Breast epithelium (tissue), 3 donors: ENCODE measurements around the gene RNF187.

ENCODE experiments used
- POLR2AphosphoS5 ChIP-seq, 3 donors: sonication (generic); formaldehyde crosslinking; IDR thresholded peaks; one replicate each; pipeline ENCODE4 v1.6.1; 2017; ENCODE audit warnings: antibody characterized with exemption in 3 of 3
- TF ChIP-seq, protein P1 (sequence below), 3 donors: fragments of 450-650 bp; IDR thresholded peaks; one replicate each; pipeline ENCODE4 v1.5.1; 2016 to 2017; ENCODE audit warnings: antibody characterized with exemption in 3 of 3, mild to moderate bottlenecking in 3 of 3, moderate library complexity in 3 of 3

DNA sequence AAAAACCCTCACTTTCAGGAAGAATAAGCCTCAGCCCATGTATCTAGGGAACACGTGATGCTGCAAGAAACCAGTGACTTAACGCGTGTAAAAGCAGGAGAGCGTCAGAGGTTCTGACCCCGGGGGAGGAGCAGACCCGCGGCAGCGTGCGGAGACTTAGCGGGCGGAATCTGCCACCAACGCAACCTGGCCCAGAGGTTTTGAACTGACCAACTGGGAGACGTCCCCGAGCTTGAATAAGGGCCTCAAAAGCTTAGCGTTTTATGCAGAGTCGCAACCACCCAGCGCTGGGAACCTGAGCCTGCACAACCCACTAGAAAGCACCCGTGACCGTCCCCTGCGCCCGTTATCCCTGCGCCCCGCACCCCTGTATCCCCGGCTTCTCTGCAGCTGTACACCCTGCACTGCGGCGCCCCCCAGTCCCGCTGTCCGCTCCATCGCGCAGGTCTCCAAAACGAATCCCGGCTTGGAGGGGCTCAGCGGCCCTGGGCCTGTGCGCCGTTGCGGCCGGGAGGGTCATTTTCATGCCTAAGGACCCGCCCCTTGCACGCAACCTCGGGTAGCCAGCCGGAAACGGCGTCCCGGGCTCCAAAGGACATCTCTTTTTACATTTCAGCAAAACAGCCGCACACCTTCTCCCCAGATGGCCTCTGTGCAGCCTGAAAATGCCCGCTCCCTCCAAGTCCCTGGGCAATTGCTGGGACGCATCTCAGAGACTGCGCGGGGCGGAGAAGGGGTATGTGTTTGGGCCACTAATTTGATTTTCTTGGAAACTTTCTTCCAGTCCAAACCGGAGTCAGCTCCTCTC, 41.1 kb upstream of the RNF187 start:
- TF ChIP-seq, protein P1, sequence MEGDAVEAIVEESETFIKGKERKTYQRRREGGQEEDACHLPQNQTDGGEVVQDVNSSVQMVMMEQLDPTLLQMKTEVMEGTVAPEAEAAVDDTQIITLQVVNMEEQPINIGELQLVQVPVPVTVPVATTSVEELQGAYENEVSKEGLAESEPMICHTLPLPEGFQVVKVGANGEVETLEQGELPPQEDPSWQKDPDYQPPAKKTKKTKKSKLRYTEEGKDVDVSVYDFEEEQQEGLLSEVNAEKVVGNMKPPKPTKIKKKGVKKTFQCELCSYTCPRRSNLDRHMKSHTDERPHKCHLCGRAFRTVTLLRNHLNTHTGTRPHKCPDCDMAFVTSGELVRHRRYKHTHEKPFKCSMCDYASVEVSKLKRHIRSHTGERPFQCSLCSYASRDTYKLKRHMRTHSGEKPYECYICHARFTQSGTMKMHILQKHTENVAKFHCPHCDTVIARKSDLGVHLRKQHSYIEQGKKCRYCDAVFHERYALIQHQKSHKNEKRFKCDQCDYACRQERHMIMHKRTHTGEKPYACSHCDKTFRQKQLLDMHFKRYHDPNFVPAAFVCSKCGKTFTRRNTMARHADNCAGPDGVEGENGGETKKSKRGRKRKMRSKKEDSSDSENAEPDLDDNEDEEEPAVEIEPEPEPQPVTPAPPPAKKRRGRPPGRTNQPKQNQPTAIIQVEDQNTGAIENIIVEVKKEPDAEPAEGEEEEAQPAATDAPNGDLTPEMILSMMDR (IDR thresholded peaks at IDR 0.05) = no peak
- no peak for TF ChIP-seq POLR2AphosphoS5 (IDR thresholded peaks at IDR 0.05)
